Endothelial cell of umbilical vein (primary cell): Measurements from ENCODE around the gene PPM1F. TPM values are rescaled to one million over a fixed set of nuclear protein-coding genes. Genes with fewer than 3 reads are reported as not detected.

Source experiments
- BruUV-seq: library from RNA; stranded (reverse); fragments of 400-500 nt; replicated peaks from 2 replicates; lab custom pipeline; 2021; lab: Mats Ljungman, UMichigan
- CTCF ChIA-PET: fragments of 300-600, 350-600 bp; sonication (Branson Sonifier 250); formaldehyde crosslinking; loops from one replicate; lab custom pipeline; 2021; ENCODE audit warnings: antibody characterized with exemption, inconsistent platforms; lab: Charles Lee
- POLR2A ChIA-PET: fragments of 300-600, 350-600 bp; sonication (Branson Sonifier 250); formaldehyde crosslinking; loops from one replicate; lab custom pipeline; 2021; ENCODE audit warnings: antibody characterized with exemption, inconsistent platforms; lab: Charles Lee
- DNase-seq: peaks from one replicate; pipeline ENCODE4 v3.0.0-alpha.2; 2011; ENCODE audit warnings: low read depth, low spot score
- FAIRE-seq: peaks from 2 replicates; lab custom pipeline; 2011; peaks lifted over from hg19 to GRCh38; lab: Jason Lieb, UNC
- H2AFZ ChIP-seq: 2 replicates; pipeline ENCODE4 v1.6.0; 2012; ENCODE audit warnings: low read depth, low read length, control low read depth, inconsistent platforms
- H3K27ac ChIP-seq: 2 replicates; pipeline ENCODE4 v1.5.1; 2011; ENCODE audit warnings: low read depth, mild to moderate bottlenecking, control low read depth, low read length, moderate library complexity; ENCODE audit not compliant: insufficient read depth
- H3K27me3 ChIP-seq, 2 experiments: 2 replicates each; pipeline versions ENCODE4 v1.6.0 to v1.6.1; 2011; ENCODE audit warnings: low read length in 2 of 2, mixed read lengths in 1 of 2; ENCODE audit not compliant: control insufficient read depth in 2 of 2, insufficient read depth in 2 of 2
- H3K36me3 ChIP-seq, 2 experiments: 2 replicates in 1 of 2; 3 replicates in 1 of 2; pipeline ENCODE4 v1.5.1; 2011; ENCODE audit warnings: low read length in 2 of 2, mild to moderate bottlenecking in 1 of 2, moderate library complexity in 1 of 2; ENCODE audit not compliant: control insufficient read depth in 2 of 2, insufficient read depth in 2 of 2; ENCODE audit errors: extremely low read depth in 1 of 2
- H3K4me1 ChIP-seq: 3 replicates; pipeline ENCODE4 v1.5.1; 2011; ENCODE audit warnings: mild to moderate bottlenecking, low read length; ENCODE audit not compliant: control insufficient read depth, insufficient read depth; ENCODE audit errors: extremely low read depth
- H3K4me2 ChIP-seq: 2 replicates; pipeline ENCODE4 v1.6.1; 2011; ENCODE audit warnings: low read length, control low read depth, mixed read lengths; ENCODE audit not compliant: insufficient read depth
- H3K4me3 ChIP-seq, 3 experiments: fragments of 200-600 bp in 1 of 3; sonication (generic), shearing (Covaris generic) in 1 of 3; replicated peaks in 1 of 3; 2 replicates each; pipeline ENCODE4 v1.5.1; 2011 to 2016; ENCODE audit warnings: control low read depth in 3 of 3, low read length in 3 of 3, mild to moderate bottlenecking in 2 of 3, inconsistent platforms in 1 of 3, low read depth in 1 of 3, moderate library complexity in 1 of 3; ENCODE audit not compliant: insufficient read depth in 1 of 3
- H3K79me2 ChIP-seq: 2 replicates; pipeline ENCODE4 v1.6.0; 2012; ENCODE audit warnings: low read length, inconsistent platforms; ENCODE audit not compliant: control insufficient read depth, insufficient read depth
- H3K9ac ChIP-seq: replicated peaks from 2 replicates; pipeline ENCODE3; 2011; ENCODE audit warnings: low read length, control low read depth; ENCODE audit not compliant: insufficient read depth; ENCODE audit errors: extremely low read depth
- H3K9me1 ChIP-seq: replicated peaks from 3 replicates; pipeline ENCODE4 v1.6.0; 2011; ENCODE audit warnings: mild to moderate bottlenecking, low read length; ENCODE audit not compliant: control insufficient read depth, insufficient read depth; ENCODE audit errors: extremely low read depth
- H3K9me3 ChIP-seq: replicated peaks from 2 replicates; pipeline ENCODE4 v1.5.1; 2012; ENCODE audit warnings: low read length, inconsistent platforms; ENCODE audit not compliant: control insufficient read depth, insufficient read depth
- H4K20me1 ChIP-seq: replicated peaks from 2 replicates; pipeline ENCODE3; 2011; ENCODE audit warnings: mild to moderate bottlenecking, low read length; ENCODE audit not compliant: control insufficient read depth, insufficient read depth; ENCODE audit errors: extremely low read depth
- EZH2 ChIP-seq: IDR thresholded peaks from 2 replicates; pipeline ENCODE4 v1.6.1; 2012; ENCODE audit warnings: borderline replicate concordance, low read depth, mild to moderate bottlenecking, moderate library complexity, low read length, inconsistent platforms; ENCODE audit not compliant: severe bottlenecking
- FOS ChIP-seq: IDR thresholded peaks from 2 replicates; pipeline ENCODE4 v1.6.1; 2011; ENCODE audit warnings: mild to moderate bottlenecking, low read length, moderate library complexity, borderline replicate concordance; ENCODE audit not compliant: insufficient read depth
- GATA2 ChIP-seq: IDR thresholded peaks from 2 replicates; pipeline ENCODE4 v1.7.0; 2011; ENCODE audit warnings: low read depth, mild to moderate bottlenecking, moderate library complexity, mixed read lengths, low read length; ENCODE audit not compliant: insufficient read length, insufficient read depth
- JUN ChIP-seq: IDR thresholded peaks from 2 replicates; pipeline ENCODE4 v1.6.1; 2011; ENCODE audit warnings: borderline replicate concordance, low read depth; ENCODE audit not compliant: insufficient read length, insufficient read depth
- MAX ChIP-seq: IDR thresholded peaks from 2 replicates; pipeline ENCODE4 v1.6.1; 2011; ENCODE audit not compliant: insufficient read depth, insufficient read length
- MYC ChIP-seq: IDR thresholded peaks from one replicate; pipeline ENCODE4 v1.6.1; 2011; ENCODE audit warnings: mild to moderate bottlenecking, low read depth, low read length
- POLR2AphosphoS5 ChIP-seq: IDR thresholded peaks from 2 replicates; pipeline ENCODE4 v1.6.1; 2012; ENCODE audit warnings: low read depth, mild to moderate bottlenecking, control low read depth, low read length, moderate library complexity; ENCODE audit not compliant: insufficient read depth
- dilution Hi-C: fragments of 300-500 bp; cut with MboI; formaldehyde crosslinking; loops from one replicate; pipeline ENCODE4 v1.15.0; 2019; ENCODE audit warnings: low sequenced_read_pairs; ENCODE audit not compliant: extremely low pct_ligation_motif_present
- intact Hi-C: fragments of 100-400 bp; cut with micrococcal nuclease; formaldehyde crosslinking; loops from one replicate; pipeline ENCODE4 v1.10.0; 2022
- polyA plus RNA-seq, 4 experiments: library from polyadenylated mRNA; depleted of rRNA in 3 of 4; stranded (reverse) in 3 of 4; unstranded in 1 of 4; fragments of >200 nt; gene quantifications; 2 replicates each; pipeline versions ENCODE4 v1.2.1 to v1.2.3, GENCODE V29; 2011 to 2012; ENCODE audit warnings: missing spikeins in 1 of 4
- total RNA-seq: library from RNA; stranded (reverse); gene quantifications from 2 replicates; pipeline ENCODE4 v1.2.3, GENCODE V29; 2021
- TF ChIP-seq, protein P1 (sequence below), 2 donors: IDR thresholded peaks; 1 replicate in 1 of 2; 2 replicates in 1 of 2; pipeline ENCODE4 v1.5.1; 2011; ENCODE audit warnings: low read length in 2 of 2, mild to moderate bottlenecking in 2 of 2, moderate library complexity in 2 of 2, control low read depth in 1 of 2, inconsistent platforms in 1 of 2, low read depth in 1 of 2; ENCODE audit not compliant: insufficient read depth in 1 of 2; ENCODE audit errors: extremely low read depth in 1 of 2

PPM1F gene
- total and polyA plus RNA-seq, 2 donors (not counting 3 experiments of a cell fraction or from before 2014, with no cell fraction given), result 107 to 178 TPM

- Histone ChIP-seq H3K27me3 (no peaks in the 10 kb centered on the region), H3K79me2 (peaks cover 12% of the 10 kb centered on the region), H3K4me2 (no peak overlapping the region), H3K36me3 (peaks cover 38 to 80% of the 10 kb centered on the region in 2 experiments), H2AFZ (no peak overlapping the region), H3K4me3 (no peak overlapping the region), H3K4me1 (no peaks in the 10 kb centered on the region), H3K27ac (no peak overlapping the region), H3K9me1 (no peaks in the 10 kb centered on the region), H3K9me3 (no peaks in the 10 kb centered on the region), H3K9ac (no peak overlapping the region), H4K20me1 (no peaks in the 10 kb centered on the region)
- ChIA-PET POLR2A (no interaction called here), CTCF (no interaction called here)
- FAIRE-seq (no peak), DNase-seq (no peak)
- intact Hi-C loops (no loop called here), dilution Hi-C loops (loop anchor here (25.0 kb wide), 2 partner anchors 117 to 217 kb away; no protein-coding TSS in a partner anchor)
- BruUV-seq, result no TSS peak
- TF ChIP-seq MAX (no peak), FOS (no peak), MYC (no peak), GATA2 (no peak), JUN (no peak), POLR2AphosphoS5 (no peak), EZH2 (no peak)
- TF ChIP-seq, protein P1, sequence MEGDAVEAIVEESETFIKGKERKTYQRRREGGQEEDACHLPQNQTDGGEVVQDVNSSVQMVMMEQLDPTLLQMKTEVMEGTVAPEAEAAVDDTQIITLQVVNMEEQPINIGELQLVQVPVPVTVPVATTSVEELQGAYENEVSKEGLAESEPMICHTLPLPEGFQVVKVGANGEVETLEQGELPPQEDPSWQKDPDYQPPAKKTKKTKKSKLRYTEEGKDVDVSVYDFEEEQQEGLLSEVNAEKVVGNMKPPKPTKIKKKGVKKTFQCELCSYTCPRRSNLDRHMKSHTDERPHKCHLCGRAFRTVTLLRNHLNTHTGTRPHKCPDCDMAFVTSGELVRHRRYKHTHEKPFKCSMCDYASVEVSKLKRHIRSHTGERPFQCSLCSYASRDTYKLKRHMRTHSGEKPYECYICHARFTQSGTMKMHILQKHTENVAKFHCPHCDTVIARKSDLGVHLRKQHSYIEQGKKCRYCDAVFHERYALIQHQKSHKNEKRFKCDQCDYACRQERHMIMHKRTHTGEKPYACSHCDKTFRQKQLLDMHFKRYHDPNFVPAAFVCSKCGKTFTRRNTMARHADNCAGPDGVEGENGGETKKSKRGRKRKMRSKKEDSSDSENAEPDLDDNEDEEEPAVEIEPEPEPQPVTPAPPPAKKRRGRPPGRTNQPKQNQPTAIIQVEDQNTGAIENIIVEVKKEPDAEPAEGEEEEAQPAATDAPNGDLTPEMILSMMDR (IDR thresholded peaks at IDR 0.05; ENCODE audit: extremely low read depth in 1 of 2, insufficient read depth in 1 of 2, low read depth in 1 of 2, low read length in 2 of 2), result no peak
Observed at GRCh38 chr22:21929253-21929652, 23.4 kb downstream of the PPM1F start.
